ENCODE data around the gene MIPOL1. TPM values are rescaled to one million over a fixed set of nuclear protein-coding genes. Genes with fewer than 3 reads are reported as not detected.

The MIPOL1 gene
- total and polyA plus RNA-seq, 2 of the 13 experiments (the other 11 are each of a cell fraction or from before 2014, with no cell fraction given) = 8.6 to 34.2 TPM

- TF ChIP-seq, protein P1, sequence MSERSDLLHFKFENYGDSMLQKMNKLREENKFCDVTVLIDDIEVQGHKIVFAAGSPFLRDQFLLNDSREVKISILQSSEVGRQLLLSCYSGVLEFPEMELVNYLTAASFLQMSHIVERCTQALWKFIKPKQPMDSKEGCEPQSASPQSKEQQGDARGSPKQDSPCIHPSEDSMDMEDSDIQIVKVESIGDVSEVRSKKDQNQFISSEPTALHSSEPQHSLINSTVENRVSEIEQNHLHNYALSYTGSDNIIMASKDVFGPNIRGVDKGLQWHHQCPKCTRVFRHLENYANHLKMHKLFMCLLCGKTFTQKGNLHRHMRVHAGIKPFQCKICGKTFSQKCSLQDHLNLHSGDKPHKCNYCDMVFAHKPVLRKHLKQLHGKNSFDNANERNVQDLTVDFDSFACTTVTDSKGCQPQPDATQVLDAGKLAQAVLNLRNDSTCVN (CRISPR knock-in tag; IDR thresholded peaks at IDR 0.05; ENCODE audit: borderline replicate concordance) = no peak
- peak; percentile 62; the same call in 1 of the 2 replicates for TF ChIP-seq ZNF34 (CRISPR knock-in tag; IDR thresholded peaks at IDR 0.05; ENCODE audit: borderline replicate concordance)
- no peak for TF ChIP-seq ZNF619 (CRISPR knock-in tag; IDR thresholded peaks at IDR 0.05)
- TF ChIP-seq, protein P2, sequence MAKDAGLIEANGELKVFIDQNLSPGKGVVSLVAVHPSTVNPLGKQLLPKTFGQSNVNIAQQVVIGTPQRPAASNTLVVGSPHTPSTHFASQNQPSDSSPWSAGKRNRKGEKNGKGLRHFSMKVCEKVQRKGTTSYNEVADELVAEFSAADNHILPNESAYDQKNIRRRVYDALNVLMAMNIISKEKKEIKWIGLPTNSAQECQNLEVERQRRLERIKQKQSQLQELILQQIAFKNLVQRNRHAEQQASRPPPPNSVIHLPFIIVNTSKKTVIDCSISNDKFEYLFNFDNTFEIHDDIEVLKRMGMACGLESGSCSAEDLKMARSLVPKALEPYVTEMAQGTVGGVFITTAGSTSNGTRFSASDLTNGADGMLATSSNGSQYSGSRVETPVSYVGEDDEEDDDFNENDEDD (CRISPR knock-in tag; IDR thresholded peaks at IDR 0.05; ENCODE audit: borderline replicate concordance) = no peak; the same call in 1 of the 2 replicates
- no peak for TF ChIP-seq BORCS8-MEF2B (CRISPR knock-in tag; IDR thresholded peaks at IDR 0.05)
- no peak for TF ChIP-seq ELF1 (CRISPR knock-in tag; IDR thresholded peaks at IDR 0.05)
- TF ChIP-seq, protein P3, sequence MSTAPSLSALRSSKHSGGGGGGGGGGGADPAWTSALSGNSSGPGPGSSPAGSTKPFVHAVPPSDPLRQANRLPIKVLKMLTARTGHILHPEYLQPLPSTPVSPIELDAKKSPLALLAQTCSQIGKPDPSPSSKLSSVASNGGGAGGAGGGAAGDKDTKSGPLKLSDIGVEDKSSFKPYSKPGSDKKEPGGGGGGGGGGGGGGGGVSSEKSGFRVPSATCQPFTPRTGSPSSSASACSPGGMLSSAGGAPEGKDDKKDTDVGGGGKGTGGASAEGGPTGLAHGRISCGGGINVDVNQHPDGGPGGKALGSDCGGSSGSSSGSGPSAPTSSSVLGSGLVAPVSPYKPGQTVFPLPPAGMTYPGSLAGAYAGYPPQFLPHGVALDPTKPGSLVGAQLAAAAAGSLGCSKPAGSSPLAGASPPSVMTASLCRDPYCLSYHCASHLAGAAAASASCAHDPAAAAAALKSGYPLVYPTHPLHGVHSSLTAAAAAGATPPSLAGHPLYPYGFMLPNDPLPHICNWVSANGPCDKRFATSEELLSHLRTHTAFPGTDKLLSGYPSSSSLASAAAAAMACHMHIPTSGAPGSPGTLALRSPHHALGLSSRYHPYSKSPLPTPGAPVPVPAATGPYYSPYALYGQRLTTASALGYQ (CRISPR knock-in tag; IDR thresholded peaks at IDR 0.05) = peak; percentile 83; the same call in 1 of the 2 replicates
- no peak for TF ChIP-seq NR1H2 (CRISPR knock-in tag; IDR thresholded peaks at IDR 0.05; ENCODE audit: borderline replicate concordance, low read depth)
- TF ChIP-seq PRDM10 (CRISPR knock-in tag; IDR thresholded peaks at IDR 0.05; ENCODE audit: low read depth) = no peak
- peak; percentile 76; the same call in 1 of the 2 replicates for TF ChIP-seq NCOR1 (IDR thresholded peaks at IDR 0.05; ENCODE audit: borderline replicate concordance, low read length)
- no peak; the same call in 1 of the 2 replicates for TF ChIP-seq CEBPB (IDR thresholded peaks at IDR 0.05; ENCODE audit: borderline replicate concordance, low read depth, low read length)
- TF ChIP-seq SCMH1 (CRISPR knock-in tag; IDR thresholded peaks at IDR 0.05; ENCODE audit: borderline replicate concordance) = no peak
- peak; percentile 29; the same call in 1 of the 2 replicates for TF ChIP-seq ZKSCAN8 (CRISPR knock-in tag; IDR thresholded peaks at IDR 0.05; ENCODE audit: borderline replicate concordance)
- TF ChIP-seq ZNF883 (CRISPR knock-in tag; IDR thresholded peaks at IDR 0.05; ENCODE audit: not compliant biosample characterization) = no peak
- TF ChIP-seq CCDC6 (CRISPR knock-in tag; IDR thresholded peaks at IDR 0.05) = no peak
- no peak for TF ChIP-seq NFYB (CRISPR knock-in tag; IDR thresholded peaks at IDR 0.05)
- no peak for TF ChIP-seq ZNF703 (CRISPR knock-in tag; IDR thresholded peaks at IDR 0.05; ENCODE audit: borderline replicate concordance)
- no peak for TF ChIP-seq ZNF746 (CRISPR knock-in tag; IDR thresholded peaks at IDR 0.05)
- TF ChIP-seq HOXA9 (CRISPR knock-in tag; IDR thresholded peaks at IDR 0.05; ENCODE audit: borderline replicate concordance) = no peak
- no peak for TF ChIP-seq ZNF557 (CRISPR knock-in tag; IDR thresholded peaks at IDR 0.05)
- TF ChIP-seq ZC3H4 (CRISPR knock-in tag; IDR thresholded peaks at IDR 0.05; ENCODE audit: borderline replicate concordance) = no peak
Observed at GRCh38 chr14:37480446-37481290, 282.9 kb downstream of the MIPOL1 start (continued).
